GM19193 (cell line): ENCODE data around the gene SEL1L2.

Experiments used
- POLR2A ChIP-seq: IDR thresholded peaks from 4 replicates; pipeline ENCODE4 v1.6.1; 2011; ENCODE audit not compliant: insufficient read depth, insufficient read length; ENCODE audit errors: extremely low read depth

Gene SEL1L2

GRCh38 chr20:13858439-13858838, 132.0 kb downstream of the SEL1L2 start:
- no peak for TF ChIP-seq POLR2A

DNA sequence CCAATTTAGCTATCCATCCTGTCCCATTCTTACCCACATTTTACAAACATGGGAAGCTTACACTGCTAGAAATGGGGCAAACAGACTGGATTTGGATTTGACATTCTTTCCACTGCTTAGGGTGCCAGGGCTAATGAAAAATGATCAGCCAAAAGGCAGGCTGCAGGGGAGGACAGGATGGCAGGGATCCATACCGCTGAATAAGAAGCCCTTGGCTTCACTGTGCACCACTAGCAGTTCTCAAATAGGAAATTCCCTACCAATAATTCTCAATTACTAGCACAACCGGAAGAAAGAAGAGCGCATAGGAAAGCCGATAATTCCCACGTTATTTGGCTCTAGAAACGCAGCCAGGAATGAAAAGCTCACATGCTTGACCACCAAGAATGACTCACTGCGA, 132.5 kb downstream of the SEL1L2 start:
- TF ChIP-seq POLR2A = no peak

GRCh38 chr20:13857304-13857703, 133.1 kb downstream of the SEL1L2 start:
- TF ChIP-seq POLR2A = no peak

DNA sequence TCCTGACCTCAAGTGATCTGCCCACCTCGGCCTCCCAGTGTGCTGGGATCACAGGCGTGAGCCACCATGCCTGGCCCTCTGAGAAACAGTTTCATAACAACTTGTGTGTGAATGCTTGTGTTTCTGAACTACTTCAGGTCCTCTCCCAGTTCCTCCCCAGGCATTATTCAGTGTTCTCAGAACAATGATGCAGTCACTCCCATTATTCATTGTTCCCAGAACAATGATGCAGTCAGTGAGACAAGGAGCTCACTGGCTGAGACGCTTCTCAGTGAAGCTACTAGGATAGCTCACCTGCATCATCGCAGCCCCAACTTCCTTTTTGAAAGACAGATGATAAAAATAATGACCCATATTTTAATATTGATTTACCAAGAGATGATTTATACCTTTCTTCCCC, 134.1 kb downstream of the SEL1L2 start:
- no peak for TF ChIP-seq POLR2A

- no peak for TF ChIP-seq POLR2A
Measured at GRCh38 chr20:13855613-13856012, 134.8 kb downstream of the SEL1L2 start.

GRCh38 chr20:13852306-13852705, 138.1 kb downstream of the SEL1L2 start:
- no peak for TF ChIP-seq POLR2A

GRCh38 chr20:13851279-13851678, 139.1 kb downstream of the SEL1L2 start:
- no peak for TF ChIP-seq POLR2A

DNA sequence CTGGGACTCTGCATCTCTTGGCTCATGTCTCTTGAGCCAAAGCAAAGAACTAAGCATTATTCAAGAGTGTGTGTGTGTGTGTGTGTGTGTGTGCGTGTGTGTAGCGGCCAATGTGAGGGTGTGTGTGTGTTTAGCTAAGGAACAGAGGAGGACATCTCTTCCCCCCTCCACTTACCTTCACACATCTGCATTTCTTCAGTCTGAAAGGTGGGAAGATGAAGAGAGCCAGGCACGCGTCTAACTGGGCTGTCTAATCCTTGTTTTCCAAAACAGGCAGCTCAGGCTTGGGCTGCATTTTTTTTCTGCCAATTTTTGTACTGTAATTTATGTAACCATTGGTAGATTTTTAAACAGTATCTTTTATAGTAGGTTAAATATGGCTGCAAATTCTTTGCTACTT, 146.1 kb downstream of the SEL1L2 start:
- no peak for TF ChIP-seq POLR2A

GRCh38 chr20:13841206-13841605, 149.2 kb downstream of the SEL1L2 start:
- TF ChIP-seq POLR2A = no peak

DNA sequence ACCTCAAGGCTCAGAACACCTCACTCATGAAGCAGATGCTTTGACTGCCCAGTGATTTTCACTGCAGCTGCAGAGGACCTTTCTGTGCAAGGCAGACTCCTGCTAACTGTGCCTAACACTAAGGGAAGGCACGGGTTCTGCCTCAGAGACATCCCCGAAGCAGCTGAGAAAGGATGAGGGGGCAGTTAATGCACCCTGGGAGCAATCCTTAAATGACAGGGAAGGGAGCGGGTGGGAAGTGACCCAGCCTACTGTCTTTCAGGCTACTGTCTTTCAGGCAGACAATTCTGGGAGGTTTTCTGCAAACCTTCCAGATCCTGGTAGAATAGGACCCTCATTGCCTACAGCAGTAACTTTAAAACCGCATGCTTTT, 150.3 kb downstream of the SEL1L2 start:
- no peak for TF ChIP-seq POLR2A

DNA sequence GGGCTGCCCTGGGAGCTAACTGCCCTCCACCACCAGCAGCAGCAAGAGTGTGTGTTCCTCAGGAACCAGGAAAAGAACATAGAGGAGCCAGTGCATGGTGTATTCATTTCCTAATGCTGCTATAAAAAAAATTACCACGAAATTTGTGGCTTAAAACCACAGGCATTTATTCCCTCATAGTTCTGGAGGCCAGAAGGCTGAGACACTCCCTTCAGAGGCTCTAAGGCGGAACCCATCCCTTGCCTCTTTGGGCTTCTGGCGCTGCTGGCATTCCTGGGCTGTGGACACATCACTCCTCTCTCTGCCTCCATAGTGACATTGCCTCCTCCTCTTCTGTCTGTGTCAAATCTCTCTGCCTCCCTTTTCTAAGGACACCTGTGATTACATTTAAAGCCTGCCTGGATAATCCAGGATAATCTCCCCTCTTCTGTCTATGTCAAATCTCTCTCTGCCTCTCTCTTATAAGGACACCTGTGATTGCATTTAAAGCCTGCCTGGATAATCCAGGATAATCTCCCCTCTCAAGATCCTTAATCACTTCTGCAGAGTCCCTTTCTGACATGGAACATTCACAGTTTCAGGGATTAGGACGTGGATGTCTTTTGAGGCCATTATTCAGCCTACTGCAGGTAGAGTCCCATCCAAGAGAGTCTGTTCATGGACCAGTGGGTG, 150.9 kb downstream of the SEL1L2 start:
- no peak for TF ChIP-seq POLR2A

GRCh38 chr20:13838664-13839063, 151.8 kb downstream of the SEL1L2 start:
- TF ChIP-seq POLR2A = no peak

DNA sequence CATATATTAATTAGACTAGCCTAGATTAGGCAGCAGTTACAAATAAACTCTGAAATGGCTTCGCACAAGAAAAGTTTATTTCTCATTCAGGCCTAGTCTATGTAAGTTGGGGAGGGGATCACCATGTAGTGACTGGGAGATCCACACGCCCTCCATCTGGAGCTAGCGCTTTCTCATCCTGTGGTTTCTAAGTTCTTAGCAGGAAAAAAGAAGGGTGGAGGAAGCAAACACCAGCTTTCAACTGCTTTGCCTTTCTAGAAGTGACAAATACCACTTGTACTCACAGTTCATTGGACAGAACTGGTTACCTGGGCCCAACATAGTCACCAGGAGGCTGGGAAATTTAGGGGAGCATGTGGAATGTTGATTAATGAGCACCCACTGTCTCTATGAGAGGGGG, 158.9 kb downstream of the SEL1L2 start:
- no peak for TF ChIP-seq POLR2A

DNA sequence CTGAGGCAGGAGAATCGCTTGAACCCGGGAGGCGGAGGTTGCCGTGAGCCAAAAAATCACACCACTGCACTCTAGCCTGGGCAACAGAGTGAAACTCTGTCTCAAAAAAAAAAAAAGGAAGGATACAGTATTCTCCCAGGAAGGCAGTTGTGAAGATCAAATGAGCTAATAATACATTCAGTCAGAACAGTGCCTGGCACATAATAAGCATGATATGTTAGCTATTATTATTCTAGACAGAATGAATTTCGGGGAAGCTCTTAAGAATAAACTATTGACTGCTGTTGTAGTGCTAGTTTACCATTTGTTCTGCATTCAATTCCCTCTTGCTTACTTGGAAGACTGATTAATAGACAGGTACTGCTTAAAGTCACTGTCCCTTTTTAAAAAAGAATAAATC, 164.9 kb downstream of the SEL1L2 start:
- TF ChIP-seq POLR2A = no peak

DNA sequence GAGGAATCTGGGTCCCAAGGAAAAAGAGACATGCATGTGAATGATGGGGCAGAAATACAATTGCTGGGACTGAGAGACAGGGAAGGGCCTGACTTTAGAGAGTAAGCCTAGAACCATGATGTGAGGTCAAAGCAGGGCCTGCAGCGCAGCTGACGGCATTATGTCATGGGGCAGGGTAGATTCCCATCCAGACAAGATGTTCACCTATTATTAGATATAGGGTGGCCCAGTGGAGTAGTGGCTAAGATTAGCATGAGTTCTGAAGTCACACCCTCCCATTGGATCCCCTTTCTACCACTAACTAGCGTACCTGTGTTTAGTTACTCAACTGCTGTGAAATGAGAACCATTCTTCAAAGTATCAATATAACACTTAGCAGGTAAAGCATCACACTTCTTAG, 166.0 kb downstream of the SEL1L2 start:
- no peak for TF ChIP-seq POLR2A

GRCh38 chr20:13822459-13822858, 168.0 kb downstream of the SEL1L2 start:
- TF ChIP-seq POLR2A = no peak

- TF ChIP-seq POLR2A = no peak
Measured at GRCh38 chr20:13821876-13822275, 168.5 kb downstream of the SEL1L2 start.
